K562 (cell line): ENCODE measurements around the gene SCN4B. TPM values are rescaled to one million over a fixed set of nuclear protein-coding genes. Genes with fewer than 3 reads are reported as not detected.

Experiments
- ATF1 ChIP-seq, 2 experiments: fragments of 450-650 bp in 1 of 2; IDR thresholded peaks; 2 replicates each; pipeline ENCODE4 v1.6.1; 2016; ENCODE audit warnings: missing compliant biosample characterization in 1 of 2, missing genetic modification characterization in 1 of 2
- ESRRA ChIP-seq: fragments of 450-650 bp; IDR thresholded peaks from 2 replicates; pipeline ENCODE4 v1.6.1; 2014; ENCODE audit warnings: low read depth, mild to moderate bottlenecking, moderate library complexity, borderline replicate concordance
- HDAC1 ChIP-seq, 2 experiments: fragments of 450-650 bp; IDR thresholded peaks; 2 replicates each; pipeline ENCODE4 v1.6.1; 2016 to 2017; ENCODE audit warnings: inconsistent platforms in 1 of 2, mild to moderate bottlenecking in 1 of 2, moderate library complexity in 1 of 2
- HMBOX1 ChIP-seq: sonication (generic); IDR thresholded peaks from 2 replicates; pipeline ENCODE4 v1.6.1; 2016
- IFI16 ChIP-seq: fragments of 250-450 bp; sonication (Bioruptor Pico); IDR thresholded peaks from 2 replicates; pipeline ENCODE4 v2.1.2; 2022; ENCODE audit warnings: mild to moderate bottlenecking, inconsistent platforms
- LCOR ChIP-seq: sonication (generic); formaldehyde crosslinking; IDR thresholded peaks from 2 replicates; pipeline ENCODE4 v1.8.0; 2022; ENCODE audit warnings: mild to moderate bottlenecking, missing genetic modification reagents
- MTA3 ChIP-seq: fragments of 450-650 bp; formaldehyde crosslinking; IDR thresholded peaks from 2 replicates; pipeline ENCODE4 v1.6.1; 2017; ENCODE audit warnings: mild to moderate bottlenecking, borderline replicate concordance
- POLR2B ChIP-seq: fragments of 450-650 bp; IDR thresholded peaks from 2 replicates; pipeline ENCODE4 v1.6.1; 2018; ENCODE audit warnings: low read depth; ENCODE audit not compliant: partially characterized antibody
- SMARCA4 ChIP-seq: fragments of 450-650 bp; IDR thresholded peaks from 2 replicates; pipeline ENCODE4 v1.6.1; 2016
- SREBF1 ChIP-seq: fragments of 150-350 bp; IDR thresholded peaks from 2 replicates; pipeline ENCODE4 v1.6.1; 2014; ENCODE audit warnings: antibody characterized with exemption, low read depth, low read length, borderline replicate concordance
- SRSF1 ChIP-seq: fragments of 200-400 bp; formaldehyde crosslinking; IDR thresholded peaks from 2 replicates; pipeline ENCODE4 v1.6.1; 2017; ENCODE audit warnings: mild to moderate bottlenecking, low read depth, low read length, moderate library complexity
- SRSF9 ChIP-seq: fragments of 200-400 bp; formaldehyde crosslinking; IDR thresholded peaks from 2 replicates; pipeline ENCODE4 v1.6.1; 2017; ENCODE audit warnings: low read depth, low read length, borderline replicate concordance
- TFAP4 ChIP-seq: sonication (generic); formaldehyde crosslinking; IDR thresholded peaks from 2 replicates; pipeline ENCODE4 v1.8.0; 2022; ENCODE audit warnings: missing genetic modification reagents, mild to moderate bottlenecking, moderate library complexity, borderline replicate concordance
- TRIM24 ChIP-seq, 2 experiments: fragments of 450-650 bp; IDR thresholded peaks; 2 replicates each; pipeline ENCODE4 v1.6.1; 2016
- UBTF ChIP-seq, 2 experiments: IDR thresholded peaks; 2 replicates each; pipeline ENCODE4 v1.6.1; 2012; ENCODE audit warnings: improper control_type of control experiment in 2 of 2, low read depth in 2 of 2, low read length in 2 of 2, borderline replicate concordance in 1 of 2
- USF2 ChIP-seq: sonication (generic); formaldehyde crosslinking; IDR thresholded peaks from 2 replicates; pipeline ENCODE4 v1.5.0; 2020; ENCODE audit warnings: missing genetic modification reagents
- ZNF408 ChIP-seq: fragments of 250-450 bp; sonication (Bioruptor Pico); IDR thresholded peaks from 2 replicates; pipeline ENCODE4 v1.4.0; 2020; ENCODE audit warnings: low read depth, mild to moderate bottlenecking, moderate library complexity
- ZNF551 ChIP-seq: fragments of 250-450 bp; sonication (Bioruptor Pico); IDR thresholded peaks from 2 replicates; pipeline ENCODE4 v1.5.0; 2021; ENCODE audit warnings: mild to moderate bottlenecking, moderate library complexity
- polyA plus RNA-seq, 8 experiments: library from polyadenylated mRNA; depleted of rRNA in 4 of 8; stranded (reverse) in 5 of 8; unstranded in 3 of 8; fragments of >200 nt; fragmentation: Nextera tagmentation in 2 of 8; fragmentation: Illumina TruSeq in 1 of 8; extraction: Ambion mirVana in 2 of 8; extraction: Trizol in 1 of 8; gene quantifications; 2 replicates each; pipeline versions ENCODE4 v1.2.1 to v1.2.3, GENCODE V29; 2011 to 2014; ENCODE audit warnings: inconsistent platforms in 1 of 8, missing spikeins in 1 of 8
- total RNA-seq, 7 experiments: library from RNA; depleted of rRNA in 6 of 7; stranded (reverse); fragments of >200 nt in 6 of 7; fragmentation: Illumina TruSeq in 2 of 7; extraction: Trizol in 2 of 7; gene quantifications; 2 replicates each; pipeline versions ENCODE4 v1.2.1 to v1.2.3, GENCODE V29; 2011 to 2021; ENCODE audit warnings: low replicate concordance in 1 of 7

The SCN4B gene
- total and polyA plus RNA-seq, 9 of the 15 experiments (the other 6 are each of a cell fraction or from before 2014, with no cell fraction given), result 0.03 TPM; not detected in 8

- TF ChIP-seq HMBOX1 (no peak), LCOR (CRISPR knock-in tag) (peak; percentile 68; the same call in 1 of the 2 replicates), USF2 (CRISPR knock-in tag) (no peak), TFAP4 (CRISPR knock-in tag) (peak; percentile 66; the same call in 1 of the 2 replicates), IFI16 (CRISPR knock-in tag) (no peak), ESRRA (peak; percentile 51; the same call in 1 of the 2 replicates), TRIM24 (IDR thresholded peaks at IDR 0.05) (peak in 1 of 2 experiments; percentile 12; a peak in 1 of 4 replicates), HDAC1 (IDR thresholded peaks at IDR 0.05) (0 out of 4 replicates have a peak, but pooled peaks of 1 of the 2 experiments have one; percentile 12), SRSF1 (no peak), SMARCA4 (no peak), MTA3 (peak; percentile 44; the same call in 1 of the 2 replicates), SREBF1 (no peak), SRSF9 (no peak), ZNF408 (CRISPR knock-in tag) (no peak), ATF1 (CRISPR knock-in tag; IDR thresholded peaks at IDR 0.05) (no peak), ATF1 (tag; IDR thresholded peaks at IDR 0.05) (0 out of 2 replicates have a peak, but pooled peaks have one; percentile 44), POLR2B (no peak), UBTF (IDR thresholded peaks at IDR 0.05; ENCODE audit: borderline replicate concordance in 1 of 2, low read depth in 2 of 2, low read length in 2 of 2) (0 out of 4 replicates have a peak, but pooled peaks of 1 of the 2 experiments have one; percentile 35), ZNF551 (CRISPR knock-in tag) (no peak)
Observed at GRCh38 chr11:118145285-118146227, 7.1 kb downstream of the SCN4B start (continued).
